K562 (cell line): ENCODE results near the gene METRN. TPM values are rescaled to one million over a fixed set of nuclear protein-coding genes. Genes with fewer than 3 reads are reported as not detected.

Experiments
- ARID1B ChIP-seq: fragments of 450-650 bp; IDR thresholded peaks from 2 replicates; pipeline ENCODE4 v1.6.1; 2016; ENCODE audit warnings: antibody characterized with exemption, mild to moderate bottlenecking, inconsistent platforms
- CCNT2 ChIP-seq: IDR thresholded peaks from 2 replicates; pipeline ENCODE4 v1.6.1; 2011; ENCODE audit warnings: borderline replicate concordance, low read depth, mild to moderate bottlenecking, moderate library complexity, mixed read lengths, low read length; ENCODE audit not compliant: insufficient read length; ENCODE audit errors: extremely low read depth
- ELF4 ChIP-seq: fragments of 450-650 bp; formaldehyde crosslinking; IDR thresholded peaks from 2 replicates; pipeline ENCODE4 v1.4.0; 2022; ENCODE audit warnings: missing genetic modification characterization
- HDGF ChIP-seq: fragments of 450-650 bp; IDR thresholded peaks from 2 replicates; pipeline ENCODE4 v1.6.1; 2016
- HLTF ChIP-seq: fragments of 450-650 bp; IDR thresholded peaks from 2 replicates; pipeline ENCODE4 v1.6.1; 2016
- KAT8 ChIP-seq: fragments of 450-650 bp; IDR thresholded peaks from 2 replicates; pipeline ENCODE4 v1.6.1; 2016; ENCODE audit warnings: low read depth, mild to moderate bottlenecking
- TAF9B ChIP-seq: fragments of 450-650 bp; IDR thresholded peaks from 2 replicates; pipeline ENCODE4 v1.6.1; 2018; ENCODE audit warnings: mild to moderate bottlenecking; ENCODE audit not compliant: partially characterized antibody
- ZFPM2 ChIP-seq: fragments of 250-450 bp; sonication (Bioruptor Pico); IDR thresholded peaks from 2 replicates; pipeline ENCODE4 v1.5.1; 2022; ENCODE audit warnings: mild to moderate bottlenecking
- ZFX ChIP-seq: sonication (generic); formaldehyde crosslinking; IDR thresholded peaks from 2 replicates; pipeline ENCODE4 v1.8.0; 2022; ENCODE audit warnings: mild to moderate bottlenecking, missing genetic modification reagents, moderate library complexity
- ZNF217 ChIP-seq: sonication (generic); formaldehyde crosslinking; IDR thresholded peaks from 2 replicates; pipeline ENCODE4 v1.8.0; 2022; ENCODE audit warnings: mild to moderate bottlenecking, missing genetic modification reagents
- ZNF589 ChIP-seq: fragments of 200-800 bp; sonication (Bioruptor generic); IDR thresholded peaks from 2 replicates; pipeline ENCODE4 v1.6.1; 2016; ENCODE audit warnings: low read depth, missing genetic modification characterization, missing compliant biosample characterization
- polyA plus RNA-seq, 8 experiments: library from polyadenylated mRNA; depleted of rRNA in 4 of 8; stranded (reverse) in 5 of 8; unstranded in 3 of 8; fragments of >200 nt; fragmentation: Nextera tagmentation in 2 of 8; fragmentation: Illumina TruSeq in 1 of 8; extraction: Ambion mirVana in 2 of 8; extraction: Trizol in 1 of 8; gene quantifications; 2 replicates each; pipeline versions ENCODE4 v1.2.1 to v1.2.3, GENCODE V29; 2011 to 2014; ENCODE audit warnings: inconsistent platforms in 1 of 8, missing spikeins in 1 of 8
- total RNA-seq, 7 experiments: library from RNA; depleted of rRNA in 6 of 7; stranded (reverse); fragments of >200 nt in 6 of 7; fragmentation: Illumina TruSeq in 2 of 7; extraction: Trizol in 2 of 7; gene quantifications; 2 replicates each; pipeline versions ENCODE4 v1.2.1 to v1.2.3, GENCODE V29; 2011 to 2021; ENCODE audit warnings: low replicate concordance in 1 of 7
- TF ChIP-seq, protein P1 (sequence below), 2 experiments: fragments of 450-650 bp; formaldehyde crosslinking in 1 of 2; IDR thresholded peaks; 2 replicates each; pipeline versions ENCODE4 v1.4.0 to v1.6.1; 2014 to 2020; ENCODE audit warnings: mild to moderate bottlenecking in 2 of 2, borderline replicate concordance in 1 of 2, low read depth in 1 of 2
- TF ChIP-seq, protein P2 (sequence below): fragments of 250-450 bp; sonication (Bioruptor Pico); IDR thresholded peaks from 2 replicates; pipeline ENCODE4 v1.5.0; 2020; ENCODE audit warnings: mild to moderate bottlenecking
- TF ChIP-seq, protein P3 (sequence below): fragments of 450-650 bp; IDR thresholded peaks from 2 replicates; pipeline ENCODE4 v1.6.1; 2017; ENCODE audit warnings: antibody characterized with exemption, mild to moderate bottlenecking

Gene METRN
- total and polyA plus RNA-seq, 9 of the 15 experiments (the other 6 are each of a cell fraction or from before 2014, with no cell fraction given) = 0.20 to 89.8 (median 15.4) TPM

- TF ChIP-seq, protein P1, sequence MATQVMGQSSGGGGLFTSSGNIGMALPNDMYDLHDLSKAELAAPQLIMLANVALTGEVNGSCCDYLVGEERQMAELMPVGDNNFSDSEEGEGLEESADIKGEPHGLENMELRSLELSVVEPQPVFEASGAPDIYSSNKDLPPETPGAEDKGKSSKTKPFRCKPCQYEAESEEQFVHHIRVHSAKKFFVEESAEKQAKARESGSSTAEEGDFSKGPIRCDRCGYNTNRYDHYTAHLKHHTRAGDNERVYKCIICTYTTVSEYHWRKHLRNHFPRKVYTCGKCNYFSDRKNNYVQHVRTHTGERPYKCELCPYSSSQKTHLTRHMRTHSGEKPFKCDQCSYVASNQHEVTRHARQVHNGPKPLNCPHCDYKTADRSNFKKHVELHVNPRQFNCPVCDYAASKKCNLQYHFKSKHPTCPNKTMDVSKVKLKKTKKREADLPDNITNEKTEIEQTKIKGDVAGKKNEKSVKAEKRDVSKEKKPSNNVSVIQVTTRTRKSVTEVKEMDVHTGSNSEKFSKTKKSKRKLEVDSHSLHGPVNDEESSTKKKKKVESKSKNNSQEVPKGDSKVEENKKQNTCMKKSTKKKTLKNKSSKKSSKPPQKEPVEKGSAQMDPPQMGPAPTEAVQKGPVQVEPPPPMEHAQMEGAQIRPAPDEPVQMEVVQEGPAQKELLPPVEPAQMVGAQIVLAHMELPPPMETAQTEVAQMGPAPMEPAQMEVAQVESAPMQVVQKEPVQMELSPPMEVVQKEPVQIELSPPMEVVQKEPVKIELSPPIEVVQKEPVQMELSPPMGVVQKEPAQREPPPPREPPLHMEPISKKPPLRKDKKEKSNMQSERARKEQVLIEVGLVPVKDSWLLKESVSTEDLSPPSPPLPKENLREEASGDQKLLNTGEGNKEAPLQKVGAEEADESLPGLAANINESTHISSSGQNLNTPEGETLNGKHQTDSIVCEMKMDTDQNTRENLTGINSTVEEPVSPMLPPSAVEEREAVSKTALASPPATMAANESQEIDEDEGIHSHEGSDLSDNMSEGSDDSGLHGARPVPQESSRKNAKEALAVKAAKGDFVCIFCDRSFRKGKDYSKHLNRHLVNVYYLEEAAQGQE (IDR thresholded peaks at IDR 0.05; ENCODE audit: borderline replicate concordance) = peak; percentile 19; the same call in 1 of the 2 replicates
- TF ChIP-seq, protein P1 (CRISPR knock-in tag; IDR thresholded peaks at IDR 0.05; ENCODE audit: low read depth) = no peak
- TF ChIP-seq HLTF (no peak), KAT8 (no peak), ZFX (CRISPR knock-in tag) (peak; percentile 72), TAF9B (no peak), ELF4 (CRISPR knock-in tag) (no peak), ZFPM2 (CRISPR knock-in tag) (no peak), ZNF217 (no peak), HDGF (no peak), CCNT2 (peak; percentile 19), ARID1B (no peak), ZNF589 (CRISPR knock-in tag) (no peak)
- TF ChIP-seq, protein P2, sequence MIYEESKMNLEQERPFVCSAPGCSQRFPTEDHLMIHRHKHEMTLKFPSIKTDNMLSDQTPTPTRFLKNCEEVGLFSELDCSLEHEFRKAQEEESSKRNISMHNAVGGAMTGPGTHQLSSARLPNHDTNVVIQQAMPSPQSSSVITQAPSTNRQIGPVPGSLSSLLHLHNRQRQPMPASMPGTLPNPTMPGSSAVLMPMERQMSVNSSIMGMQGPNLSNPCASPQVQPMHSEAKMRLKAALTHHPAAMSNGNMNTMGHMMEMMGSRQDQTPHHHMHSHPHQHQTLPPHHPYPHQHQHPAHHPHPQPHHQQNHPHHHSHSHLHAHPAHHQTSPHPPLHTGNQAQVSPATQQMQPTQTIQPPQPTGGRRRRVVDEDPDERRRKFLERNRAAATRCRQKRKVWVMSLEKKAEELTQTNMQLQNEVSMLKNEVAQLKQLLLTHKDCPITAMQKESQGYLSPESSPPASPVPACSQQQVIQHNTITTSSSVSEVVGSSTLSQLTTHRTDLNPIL (CRISPR knock-in tag) = no peak
- TF ChIP-seq, protein P3, sequence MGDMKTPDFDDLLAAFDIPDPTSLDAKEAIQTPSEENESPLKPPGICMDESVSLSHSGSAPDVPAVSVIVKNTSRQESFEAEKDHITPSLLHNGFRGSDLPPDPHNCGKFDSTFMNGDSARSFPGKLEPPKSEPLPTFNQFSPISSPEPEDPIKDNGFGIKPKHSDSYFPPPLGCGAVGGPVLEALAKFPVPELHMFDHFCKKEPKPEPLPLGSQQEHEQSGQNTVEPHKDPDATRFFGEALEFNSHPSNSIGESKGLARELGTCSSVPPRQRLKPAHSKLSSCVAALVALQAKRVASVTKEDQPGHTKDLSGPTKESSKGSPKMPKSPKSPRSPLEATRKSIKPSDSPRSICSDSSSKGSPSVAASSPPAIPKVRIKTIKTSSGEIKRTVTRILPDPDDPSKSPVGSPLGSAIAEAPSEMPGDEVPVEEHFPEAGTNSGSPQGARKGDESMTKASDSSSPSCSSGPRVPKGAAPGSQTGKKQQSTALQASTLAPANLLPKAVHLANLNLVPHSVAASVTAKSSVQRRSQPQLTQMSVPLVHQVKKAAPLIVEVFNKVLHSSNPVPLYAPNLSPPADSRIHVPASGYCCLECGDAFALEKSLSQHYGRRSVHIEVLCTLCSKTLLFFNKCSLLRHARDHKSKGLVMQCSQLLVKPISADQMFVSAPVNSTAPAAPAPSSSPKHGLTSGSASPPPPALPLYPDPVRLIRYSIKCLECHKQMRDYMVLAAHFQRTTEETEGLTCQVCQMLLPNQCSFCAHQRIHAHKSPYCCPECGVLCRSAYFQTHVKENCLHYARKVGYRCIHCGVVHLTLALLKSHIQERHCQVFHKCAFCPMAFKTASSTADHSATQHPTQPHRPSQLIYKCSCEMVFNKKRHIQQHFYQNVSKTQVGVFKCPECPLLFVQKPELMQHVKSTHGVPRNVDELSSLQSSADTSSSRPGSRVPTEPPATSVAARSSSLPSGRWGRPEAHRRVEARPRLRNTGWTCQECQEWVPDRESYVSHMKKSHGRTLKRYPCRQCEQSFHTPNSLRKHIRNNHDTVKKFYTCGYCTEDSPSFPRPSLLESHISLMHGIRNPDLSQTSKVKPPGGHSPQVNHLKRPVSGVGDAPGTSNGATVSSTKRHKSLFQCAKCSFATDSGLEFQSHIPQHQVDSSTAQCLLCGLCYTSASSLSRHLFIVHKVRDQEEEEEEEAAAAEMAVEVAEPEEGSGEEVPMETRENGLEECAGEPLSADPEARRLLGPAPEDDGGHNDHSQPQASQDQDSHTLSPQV = peak; percentile 77
Observed at GRCh38 chr16:681746-682427, 33.0 kb upstream of the METRN start (continued).
